HL-60 (cell line): ENCODE results near the gene PARD3.

Experiments used
- DNase-seq, 2 experiments: peaks; one replicate each; pipeline ENCODE4 v3.0.0-alpha.2; 2010 to 2020; ENCODE audit warnings: low read depth in 1 of 2, low spot score in 1 of 2
- H3K27ac ChIP-seq: fragments of 250-450 bp; sonication (Bioruptor Pico); replicated peaks from 2 replicates; pipeline ENCODE4 v1.5.1; 2020; ENCODE audit warnings: mild to moderate bottlenecking, moderate library complexity
- H3K27me3 ChIP-seq: fragments of 250-450 bp; sonication (Bioruptor Pico); 2 replicates; pipeline ENCODE4 v1.5.1; 2021; ENCODE audit warnings: mild to moderate bottlenecking, moderate library complexity; ENCODE audit not compliant: insufficient read depth, poor library complexity, severe bottlenecking
- H3K4me3 ChIP-seq: replicated peaks from 2 replicates; pipeline ENCODE4 v1.5.1; 2011; ENCODE audit warnings: mild to moderate bottlenecking, control low read depth, low read length; ENCODE audit not compliant: insufficient read depth
- GABPA ChIP-seq: IDR thresholded peaks from 2 replicates; pipeline ENCODE4 v1.6.1; 2012; ENCODE audit warnings: low read depth
- POLR2AphosphoS5 ChIP-seq: IDR thresholded peaks from 2 replicates; pipeline ENCODE4 v1.6.1; 2012; ENCODE audit warnings: low read depth
- SPI1 ChIP-seq: IDR thresholded peaks from 2 replicates; pipeline ENCODE4 v1.6.1; 2012; ENCODE audit warnings: low read depth, mild to moderate bottlenecking, borderline replicate concordance
- TF ChIP-seq, protein P1 (sequence below): IDR thresholded peaks from 2 replicates; pipeline ENCODE4 v1.6.1; 2012; ENCODE audit warnings: low read depth; ENCODE audit not compliant: insufficient replicate concordance
- TF ChIP-seq, protein P2 (sequence below): IDR thresholded peaks from one replicate; pipeline ENCODE4 v1.5.1; 2011; ENCODE audit warnings: low read length, control low read depth, inconsistent platforms; ENCODE audit not compliant: insufficient read depth

The PARD3 gene

DNA sequence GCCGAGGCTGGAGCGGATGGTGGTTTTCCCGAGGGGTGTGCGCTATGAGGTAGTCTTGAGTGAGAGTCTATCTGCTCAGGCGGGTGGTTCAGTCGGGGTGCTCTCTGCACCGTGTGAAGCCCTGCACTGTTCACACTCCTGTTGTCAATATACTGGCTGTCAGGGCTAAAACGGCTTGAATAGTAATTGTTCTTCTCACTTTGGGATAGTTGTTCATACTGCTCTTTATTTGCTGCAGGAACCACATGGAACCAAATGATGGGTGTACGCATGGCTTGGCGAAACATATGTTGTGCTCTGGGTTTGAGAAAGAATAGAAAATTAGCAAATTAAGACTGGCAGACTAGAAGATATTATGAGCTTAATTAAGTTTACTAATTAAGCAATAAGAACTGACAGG, 432.5 kb downstream of the PARD3 start:
- Histone ChIP-seq H3K27me3 (no peaks in the 10 kb centered on the region), H3K4me3 (no peak overlapping the region), H3K27ac (no peak overlapping the region)
- DNase-seq, result no peak
- no peak for TF ChIP-seq POLR2AphosphoS5
- TF ChIP-seq, protein P1, sequence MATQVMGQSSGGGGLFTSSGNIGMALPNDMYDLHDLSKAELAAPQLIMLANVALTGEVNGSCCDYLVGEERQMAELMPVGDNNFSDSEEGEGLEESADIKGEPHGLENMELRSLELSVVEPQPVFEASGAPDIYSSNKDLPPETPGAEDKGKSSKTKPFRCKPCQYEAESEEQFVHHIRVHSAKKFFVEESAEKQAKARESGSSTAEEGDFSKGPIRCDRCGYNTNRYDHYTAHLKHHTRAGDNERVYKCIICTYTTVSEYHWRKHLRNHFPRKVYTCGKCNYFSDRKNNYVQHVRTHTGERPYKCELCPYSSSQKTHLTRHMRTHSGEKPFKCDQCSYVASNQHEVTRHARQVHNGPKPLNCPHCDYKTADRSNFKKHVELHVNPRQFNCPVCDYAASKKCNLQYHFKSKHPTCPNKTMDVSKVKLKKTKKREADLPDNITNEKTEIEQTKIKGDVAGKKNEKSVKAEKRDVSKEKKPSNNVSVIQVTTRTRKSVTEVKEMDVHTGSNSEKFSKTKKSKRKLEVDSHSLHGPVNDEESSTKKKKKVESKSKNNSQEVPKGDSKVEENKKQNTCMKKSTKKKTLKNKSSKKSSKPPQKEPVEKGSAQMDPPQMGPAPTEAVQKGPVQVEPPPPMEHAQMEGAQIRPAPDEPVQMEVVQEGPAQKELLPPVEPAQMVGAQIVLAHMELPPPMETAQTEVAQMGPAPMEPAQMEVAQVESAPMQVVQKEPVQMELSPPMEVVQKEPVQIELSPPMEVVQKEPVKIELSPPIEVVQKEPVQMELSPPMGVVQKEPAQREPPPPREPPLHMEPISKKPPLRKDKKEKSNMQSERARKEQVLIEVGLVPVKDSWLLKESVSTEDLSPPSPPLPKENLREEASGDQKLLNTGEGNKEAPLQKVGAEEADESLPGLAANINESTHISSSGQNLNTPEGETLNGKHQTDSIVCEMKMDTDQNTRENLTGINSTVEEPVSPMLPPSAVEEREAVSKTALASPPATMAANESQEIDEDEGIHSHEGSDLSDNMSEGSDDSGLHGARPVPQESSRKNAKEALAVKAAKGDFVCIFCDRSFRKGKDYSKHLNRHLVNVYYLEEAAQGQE, result no peak
- TF ChIP-seq, protein P2, sequence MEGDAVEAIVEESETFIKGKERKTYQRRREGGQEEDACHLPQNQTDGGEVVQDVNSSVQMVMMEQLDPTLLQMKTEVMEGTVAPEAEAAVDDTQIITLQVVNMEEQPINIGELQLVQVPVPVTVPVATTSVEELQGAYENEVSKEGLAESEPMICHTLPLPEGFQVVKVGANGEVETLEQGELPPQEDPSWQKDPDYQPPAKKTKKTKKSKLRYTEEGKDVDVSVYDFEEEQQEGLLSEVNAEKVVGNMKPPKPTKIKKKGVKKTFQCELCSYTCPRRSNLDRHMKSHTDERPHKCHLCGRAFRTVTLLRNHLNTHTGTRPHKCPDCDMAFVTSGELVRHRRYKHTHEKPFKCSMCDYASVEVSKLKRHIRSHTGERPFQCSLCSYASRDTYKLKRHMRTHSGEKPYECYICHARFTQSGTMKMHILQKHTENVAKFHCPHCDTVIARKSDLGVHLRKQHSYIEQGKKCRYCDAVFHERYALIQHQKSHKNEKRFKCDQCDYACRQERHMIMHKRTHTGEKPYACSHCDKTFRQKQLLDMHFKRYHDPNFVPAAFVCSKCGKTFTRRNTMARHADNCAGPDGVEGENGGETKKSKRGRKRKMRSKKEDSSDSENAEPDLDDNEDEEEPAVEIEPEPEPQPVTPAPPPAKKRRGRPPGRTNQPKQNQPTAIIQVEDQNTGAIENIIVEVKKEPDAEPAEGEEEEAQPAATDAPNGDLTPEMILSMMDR, result no peak
- no peak for TF ChIP-seq SPI1
- no peak for TF ChIP-seq GABPA

DNA sequence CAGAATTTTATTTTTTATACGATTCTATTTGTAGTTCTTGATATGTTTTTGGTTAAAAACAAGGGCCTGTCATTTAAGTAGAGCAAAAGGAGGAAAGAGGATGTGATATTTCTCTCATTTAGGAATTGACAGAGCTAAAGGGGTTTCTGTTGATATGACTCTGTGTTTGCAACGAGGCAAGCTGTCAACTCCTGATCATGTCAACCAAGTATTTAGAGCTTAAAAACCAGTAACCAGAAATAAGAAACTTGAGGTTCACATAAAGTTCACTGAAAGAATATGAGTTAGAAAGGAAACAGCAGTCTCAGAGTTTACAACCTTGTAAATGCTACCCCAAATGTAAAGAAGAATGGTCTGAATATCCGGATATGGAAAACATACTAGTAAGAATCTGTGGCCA, 434.2 kb downstream of the PARD3 start:
- no peak for DNase-seq
- TF ChIP-seq, protein P1, result no peak
- TF ChIP-seq GABPA (no peak), SPI1 (no peak), POLR2AphosphoS5 (no peak)
- TF ChIP-seq, protein P2, result no peak
- H3K27ac ChIP-seq, result no peak overlapping the region
- no peak overlapping the region for H3K4me3 ChIP-seq
- no peaks in the 10 kb centered on the region for H3K27me3 ChIP-seq

DNA sequence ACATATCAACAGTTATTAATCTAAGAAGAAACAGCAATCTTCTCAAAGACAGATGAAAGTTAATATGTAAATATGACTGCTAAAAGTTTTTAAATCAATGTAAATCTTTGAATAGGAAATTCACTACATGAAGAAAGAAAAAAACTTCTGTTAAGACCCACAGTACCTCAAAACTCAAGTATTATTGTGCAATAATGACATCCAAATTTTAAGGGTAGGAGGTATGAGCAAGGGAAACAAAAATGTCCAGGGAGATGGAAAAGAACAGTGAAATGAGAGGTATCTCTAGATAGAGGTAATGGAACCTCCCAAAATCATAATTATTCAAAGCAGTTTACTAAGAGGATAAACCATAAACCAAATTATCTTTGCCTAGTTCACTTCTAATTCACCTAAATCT, 436.8 kb downstream of the PARD3 start:
- TF ChIP-seq, protein P1, result no peak
- TF ChIP-seq GABPA (no peak), SPI1 (no peak), POLR2AphosphoS5 (no peak)
- TF ChIP-seq, protein P2, result no peak
- Histone ChIP-seq H3K27ac (no peak overlapping the region), H3K4me3 (no peak overlapping the region), H3K27me3 (no peaks in the 10 kb centered on the region)
- no peak for DNase-seq
